ENCODE data around the gene PRICKLE4.

Gene PRICKLE4, protein sequence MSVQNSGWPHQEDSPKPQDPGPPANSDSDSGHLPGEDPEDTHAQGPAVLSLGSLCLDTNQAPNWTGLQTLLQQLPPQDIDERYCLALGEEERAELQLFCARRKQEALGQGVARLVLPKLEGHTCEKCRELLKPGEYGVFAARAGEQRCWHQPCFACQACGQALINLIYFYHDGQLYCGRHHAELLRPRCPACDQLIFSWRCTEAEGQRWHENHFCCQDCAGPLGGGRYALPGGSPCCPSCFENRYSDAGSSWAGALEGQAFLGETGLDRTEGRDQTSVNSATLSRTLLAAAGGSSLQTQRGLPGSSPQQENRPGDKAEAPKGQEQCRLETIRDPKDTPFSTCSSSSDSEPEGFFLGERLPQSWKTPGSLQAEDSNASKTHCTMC

DNA sequence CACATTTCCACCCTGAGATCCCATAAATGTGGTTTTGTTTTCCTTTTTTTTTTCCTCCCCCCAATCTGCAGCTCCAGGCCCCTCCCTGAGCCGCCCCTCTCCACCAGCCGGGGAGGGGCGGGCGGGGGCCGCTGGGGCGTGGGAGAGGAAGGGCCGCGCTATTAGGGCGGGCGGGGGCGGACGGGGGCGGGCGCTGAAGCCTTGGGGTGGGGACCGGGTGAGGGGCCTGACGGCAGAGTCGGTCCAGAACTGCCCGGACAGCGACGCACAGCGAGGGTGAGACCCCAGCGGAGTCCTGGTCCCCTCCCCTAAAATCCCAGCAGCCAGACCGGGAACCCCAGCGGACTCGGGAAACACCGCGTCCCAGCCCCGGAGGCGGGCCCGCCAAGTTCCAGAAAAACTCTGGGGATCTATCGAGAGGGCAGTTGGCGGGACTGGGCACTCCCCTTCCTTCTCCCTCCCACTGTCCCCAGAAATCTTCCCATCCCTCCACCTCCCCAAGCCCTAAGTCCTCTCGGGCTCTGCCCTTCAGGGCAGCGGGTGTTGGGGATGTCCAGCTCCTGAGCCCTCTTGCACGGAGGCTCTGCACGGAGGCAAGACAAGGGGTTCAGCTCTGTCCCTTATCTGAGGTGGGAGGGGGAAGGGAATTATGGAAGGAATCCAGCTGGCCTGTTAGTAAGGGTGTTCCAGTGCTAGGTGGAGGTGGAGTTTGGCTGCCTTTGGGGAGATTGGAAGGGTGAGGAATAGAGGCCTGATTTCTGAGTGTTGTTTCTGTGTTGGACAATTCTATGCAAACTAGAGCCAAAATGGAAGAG lies at the start of gene PRICKLE4:
TSS of gene PRICKLE4 (plus strand) at position 232 of the 815 bp plus-strand sequence. CDS start 2,692 bp downstream, outside the sequence.
- DNase-seq = peak; percentile 16

GRCh38 chr6:41731561-41732086 lies 49.0 kb upstream of the PRICKLE4 start:
- no peak for DNase-seq

DNA sequence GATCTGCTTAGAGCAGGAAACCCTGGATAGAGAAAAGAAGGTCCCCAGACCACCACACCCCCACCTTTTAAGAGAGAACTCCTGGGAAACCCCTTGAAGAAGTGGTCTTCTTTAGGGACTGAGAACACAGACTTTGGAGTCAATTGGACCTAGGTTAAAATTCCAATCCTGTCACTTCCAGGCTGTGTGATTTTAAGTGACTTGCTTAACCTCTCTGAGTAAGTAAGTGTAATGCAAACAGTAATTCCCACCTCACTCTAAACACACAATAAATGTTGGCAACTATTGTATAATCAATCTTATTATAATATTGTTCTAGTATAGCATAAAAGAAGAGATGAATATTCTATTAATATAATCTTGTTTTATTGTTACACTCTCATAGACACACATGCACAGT lies 48.4 kb upstream of the PRICKLE4 start:
- no peak for DNase-seq

GRCh38 chr6:41732591-41733359 lies 47.8 kb upstream of the PRICKLE4 start:
- peak; percentile 59 for DNase-seq

DNA sequence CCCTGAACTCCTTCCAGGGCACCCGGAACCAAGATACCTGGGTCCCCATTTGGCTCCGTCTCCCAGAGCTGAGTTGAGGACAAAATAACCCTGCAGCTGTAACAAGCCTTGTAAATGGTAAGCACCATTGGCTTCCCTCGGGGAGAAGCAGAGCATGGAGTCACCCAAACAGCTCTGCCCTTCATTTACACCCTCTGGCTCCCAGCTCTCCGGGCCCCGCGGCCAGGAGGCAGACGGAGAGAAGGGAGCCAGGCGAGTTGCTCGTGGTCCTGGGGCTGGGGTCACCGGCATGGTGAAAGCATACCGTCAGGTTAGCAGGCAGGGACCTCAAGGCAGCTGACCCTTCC lies 47.2 kb upstream of the PRICKLE4 start:
- DNase-seq = no peak

- DNase-seq = peak; percentile 74
These were observed 46.6 kb upstream of the PRICKLE4 start for GRCh38 chr6:41733707-41734665.

DNA sequence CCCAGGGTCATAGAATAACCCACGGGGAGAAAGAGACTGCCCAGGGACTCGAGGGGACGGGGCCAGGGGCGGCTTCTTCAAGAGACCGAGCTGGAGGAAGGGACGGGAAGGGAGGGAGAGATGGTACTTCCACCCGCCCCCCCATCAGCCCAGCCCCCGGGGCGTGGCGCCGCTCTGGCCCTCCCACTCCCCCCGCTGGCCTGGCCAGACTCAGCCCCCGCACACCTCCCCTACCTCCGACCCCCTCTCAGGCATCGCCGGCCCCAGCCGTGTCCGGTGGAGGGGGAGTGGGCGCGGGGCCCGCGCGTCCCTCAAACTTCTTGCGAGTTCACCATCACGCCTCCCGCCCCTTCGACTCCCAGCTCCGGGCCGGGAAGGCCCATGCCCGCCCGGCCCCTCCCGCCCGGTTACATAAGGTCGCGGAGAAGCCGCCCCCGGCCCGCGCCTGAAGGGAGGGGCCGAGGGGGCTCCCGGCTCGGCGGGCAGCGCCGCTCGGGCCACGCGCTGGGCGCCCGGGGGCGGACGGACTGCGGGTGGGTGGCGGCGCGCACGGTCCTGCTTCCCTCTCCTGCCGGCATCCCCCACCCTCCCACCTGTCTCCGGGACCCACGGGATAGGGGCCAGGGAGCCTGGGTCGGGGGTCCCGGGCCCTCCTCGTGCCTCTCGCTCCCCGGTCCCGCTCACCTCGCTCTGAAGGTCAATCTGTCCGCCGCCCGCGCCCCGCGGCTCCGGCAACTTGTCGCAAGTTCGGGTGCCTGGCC lies 45.7 kb upstream of the PRICKLE4 start:
- peak; percentile 76 for DNase-seq

GRCh38 chr6:41735427-41736185 lies 45.0 kb upstream of the PRICKLE4 start, which contains the start of gene TFEB:
Gene TFEB, minus strand, starts transcription at chr6:41735608. Its CDS starts 44,395 bp downstream, at chr6:41691213.
- DNase-seq = peak; percentile 96

DNA sequence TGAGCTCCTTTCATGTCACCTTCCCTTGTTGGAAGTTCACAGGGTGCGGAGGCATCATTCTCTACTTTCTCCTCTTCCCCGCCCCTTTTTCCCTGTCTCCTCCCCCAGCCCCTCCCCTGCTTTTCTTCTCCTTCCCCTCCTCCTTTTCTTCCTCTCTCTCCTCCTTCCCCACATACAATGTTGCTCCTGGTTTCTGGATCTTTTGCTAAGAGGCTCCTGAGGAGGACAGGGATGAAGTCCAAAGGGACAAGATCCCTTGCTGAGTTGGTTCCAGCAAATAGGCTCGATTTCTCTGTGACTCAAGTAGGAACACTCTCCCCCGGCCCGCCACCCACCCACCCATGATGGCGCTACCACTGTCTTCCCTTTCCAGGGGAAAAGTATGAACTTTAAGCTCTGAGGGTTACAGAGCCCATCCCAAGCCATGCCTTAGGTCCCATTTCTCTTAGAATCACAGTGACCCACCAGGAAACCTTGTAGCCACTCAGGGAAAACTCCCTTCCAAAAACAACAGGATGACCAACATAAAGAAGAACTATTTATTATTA lies 44.3 kb upstream of the PRICKLE4 start:
- no peak for DNase-seq

- DNase-seq = no peak
These were observed 43.6 kb upstream of the PRICKLE4 start for GRCh38 chr6:41736800-41737555.

DNA sequence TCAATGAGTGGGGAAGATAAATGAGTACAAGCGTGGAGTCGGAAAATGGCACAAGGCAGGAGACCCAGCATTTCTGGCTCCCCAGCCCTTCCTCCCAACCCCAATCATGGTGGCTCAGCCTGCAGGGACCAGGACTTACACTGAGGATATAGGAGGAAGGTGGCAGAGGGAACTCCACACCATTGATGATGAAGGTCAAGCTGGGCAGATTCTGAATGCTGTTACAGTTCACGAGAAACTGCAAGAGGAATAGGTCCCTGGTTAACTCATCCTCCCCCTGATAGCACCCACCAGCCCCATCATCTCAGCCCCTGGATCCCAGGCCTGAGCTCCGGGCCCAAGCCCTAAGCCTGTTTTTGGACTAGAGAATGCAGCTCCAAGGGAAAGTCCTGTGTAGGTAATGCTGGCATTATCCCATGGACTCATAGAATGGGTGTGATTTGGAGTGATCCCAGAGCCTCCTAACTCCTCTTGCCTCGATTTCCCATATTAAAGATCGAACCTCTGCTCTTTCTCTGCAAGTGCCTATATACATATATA lies 42.9 kb upstream of the PRICKLE4 start:
- no peak for DNase-seq

DNA sequence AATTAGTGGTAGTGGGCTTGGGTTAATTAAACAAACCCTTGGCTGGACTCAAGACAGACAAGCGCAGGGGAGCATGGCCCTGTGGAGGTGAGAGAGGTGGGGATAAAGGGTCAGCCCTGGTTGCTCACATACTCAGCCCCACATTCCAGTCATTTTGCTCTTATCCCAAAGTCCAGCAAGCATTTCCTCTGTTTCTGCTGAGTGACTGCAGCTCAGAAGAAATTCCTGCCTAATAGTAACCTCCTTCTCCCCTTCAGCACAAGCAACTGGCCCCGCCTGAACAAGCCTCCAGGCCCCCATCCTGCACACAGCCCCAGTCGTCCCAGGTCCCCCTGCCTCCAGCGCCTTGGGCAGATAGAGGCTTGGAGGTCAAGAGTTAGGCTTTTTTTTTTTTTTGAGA lies 41.5 kb upstream of the PRICKLE4 start:
- DNase-seq = no peak

DNA sequence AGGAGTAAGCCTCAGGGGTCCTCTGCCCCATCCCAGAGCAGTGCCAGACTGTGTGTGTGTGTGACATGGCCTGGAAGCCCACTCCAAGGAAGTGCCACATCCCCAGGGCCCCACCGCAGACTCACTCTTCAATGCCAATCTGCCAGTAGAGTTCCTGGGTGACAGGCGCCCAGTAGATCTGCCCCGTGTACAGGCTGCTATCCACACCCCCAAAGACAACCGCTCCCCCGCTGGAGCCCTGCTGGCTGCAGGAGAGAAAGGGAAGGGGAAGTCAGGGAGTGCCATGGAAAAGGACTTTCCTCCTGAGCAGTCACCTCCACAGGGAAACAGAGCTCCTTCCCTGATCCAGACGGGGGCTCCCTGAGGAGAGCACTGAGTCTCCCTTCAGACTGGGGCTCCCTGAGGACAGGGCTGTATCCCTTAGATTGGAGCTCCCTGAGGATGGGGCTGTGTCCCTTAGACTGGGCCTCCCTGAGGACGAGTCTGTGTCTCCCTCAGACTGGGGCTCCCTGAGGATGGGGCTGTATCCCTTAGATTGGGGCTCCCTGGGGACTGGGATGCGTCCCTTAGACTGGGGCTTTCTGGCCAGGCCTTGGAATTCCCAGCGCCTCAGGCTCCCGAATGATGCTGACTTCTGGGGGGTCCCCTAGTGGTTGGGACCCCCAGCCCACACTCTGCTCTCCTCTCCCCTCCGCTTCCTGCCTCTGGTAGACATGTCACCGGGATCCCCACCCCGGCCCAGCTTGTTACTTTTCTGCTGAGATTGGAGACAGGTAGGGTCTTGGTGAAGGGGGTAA lies 40.0 kb upstream of the PRICKLE4 start:
- no peak for DNase-seq

- DNase-seq = no peak
These were observed 38.7 kb upstream of the PRICKLE4 start for GRCh38 chr6:41741625-41742490.

- no peak for DNase-seq
These were observed 37.0 kb upstream of the PRICKLE4 start for GRCh38 chr6:41743406-41744235.

DNA sequence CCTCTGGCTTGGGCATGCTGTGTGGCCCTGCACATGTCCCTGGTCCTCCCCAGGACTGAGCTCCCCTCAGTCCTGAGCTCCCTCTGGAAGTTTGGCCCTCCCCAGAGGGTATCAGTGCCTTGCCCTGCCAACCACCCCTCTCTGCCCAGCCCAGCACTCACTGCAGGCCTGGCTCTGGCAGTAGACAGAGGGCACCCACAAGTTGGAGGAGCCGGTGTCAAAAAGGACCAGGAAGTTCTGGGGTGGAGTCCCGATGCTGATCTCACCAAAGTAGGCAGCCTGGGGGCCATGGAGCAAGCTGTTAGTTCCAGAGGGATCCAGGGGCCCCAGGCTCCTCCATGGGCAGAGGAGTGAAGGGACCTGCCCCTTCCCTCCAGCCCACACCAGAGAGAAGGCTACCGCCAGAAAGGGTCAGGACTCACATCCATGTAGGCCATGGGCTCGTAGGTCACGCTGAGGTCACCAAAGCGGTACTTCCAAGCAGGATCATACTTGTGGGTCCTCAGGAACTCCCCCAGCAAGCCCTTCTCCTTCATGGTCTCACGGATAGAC lies 36.3 kb upstream of the PRICKLE4 start:
- DNase-seq = no peak
